Stimulated activated CD4-positive, alpha-beta T cell treated with anti-CD3 and anti-CD28 coated beads, Interleukin-4, amount 100 ng/mL, for 48 hours (primary cell): ENCODE results near the gene MED15.
"Not testable (repeated sequence)": the region's sequence is repeated elsewhere in the genome, so short reads cannot be mapped to it uniquely, and the experiment has no call there.

Source experiments
- DNase-seq, 2 donors: peaks; one replicate each; pipeline ENCODE4 v3.0.0-alpha.2; 2020; ENCODE audit warnings: low read depth in 2 of 2

The MED15 gene

DNA sequence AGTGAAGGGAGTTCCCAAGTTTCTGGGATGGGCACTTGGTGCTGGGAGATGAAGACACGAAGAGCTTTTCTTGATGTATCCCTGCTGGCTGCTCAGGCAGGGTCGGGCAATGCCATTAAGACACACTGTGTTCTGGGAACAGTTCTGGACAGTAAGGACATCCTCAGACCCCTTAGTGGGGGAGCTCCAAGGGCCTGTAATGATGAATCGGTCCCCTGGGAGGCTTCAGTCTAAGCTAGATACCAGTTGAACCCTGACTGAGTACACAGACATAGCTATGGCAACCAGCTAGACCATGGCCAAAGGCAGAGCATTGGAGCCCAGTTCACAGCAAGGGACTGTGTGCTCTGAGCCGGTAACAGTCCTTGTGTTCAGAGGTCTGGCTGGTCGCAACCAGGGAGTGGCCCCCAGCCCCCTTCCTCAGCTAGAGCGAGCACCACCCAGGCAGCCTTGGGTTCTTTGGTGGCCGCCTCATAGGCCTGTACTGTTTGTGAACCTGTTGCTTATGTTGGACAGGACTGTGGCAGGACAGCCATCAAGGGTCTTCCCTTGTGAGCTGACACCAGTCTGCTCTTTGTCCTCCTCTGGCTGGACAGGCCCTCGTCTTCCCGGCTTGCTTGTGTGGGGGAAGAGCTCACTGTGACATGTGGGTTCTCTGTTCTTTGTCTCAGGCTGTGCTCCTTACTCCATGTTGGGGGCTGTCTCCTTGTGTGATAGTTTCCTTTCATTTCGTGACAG lies 25.0 kb downstream of the MED15 start:
- DNase-seq, result no peak

DNA sequence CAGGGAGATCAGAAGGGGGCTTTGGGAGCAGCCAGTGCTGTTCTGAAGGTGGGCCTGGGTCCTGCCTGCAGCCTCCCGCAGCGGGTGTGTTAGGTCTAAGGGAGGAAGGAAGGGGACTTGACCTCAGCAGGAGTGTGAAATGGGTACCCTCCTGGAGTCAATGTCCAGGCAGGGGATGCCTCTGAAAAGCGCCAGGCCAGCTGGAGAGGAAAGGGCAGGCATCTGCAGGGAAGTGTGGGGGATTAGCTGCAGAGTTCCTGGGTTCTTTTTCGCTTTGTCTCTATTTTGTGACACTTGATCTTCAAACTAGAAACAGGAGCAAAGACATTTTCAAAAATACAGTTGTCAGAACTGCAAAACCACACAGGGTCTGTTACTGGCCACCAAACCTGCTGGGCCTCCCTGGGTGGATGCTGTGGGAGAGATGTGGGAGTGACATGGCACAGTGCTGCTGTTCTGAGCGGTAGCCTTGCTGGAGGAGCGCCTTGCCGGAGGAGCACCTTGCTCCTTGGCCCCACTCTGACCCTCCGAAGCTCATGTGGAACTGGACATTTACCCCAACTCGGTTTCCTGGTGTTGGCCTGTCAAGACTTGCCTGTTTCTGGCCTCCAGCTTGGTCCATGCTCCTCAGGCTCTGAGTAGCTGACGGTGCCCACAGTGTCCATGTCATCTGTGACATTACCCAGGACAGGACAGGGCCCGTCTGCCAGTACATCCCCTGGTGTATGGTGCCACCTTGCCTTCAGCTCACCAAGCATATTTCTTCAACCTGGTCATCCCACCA lies 25.9 kb downstream of the MED15 start:
- no peak for DNase-seq

DNA sequence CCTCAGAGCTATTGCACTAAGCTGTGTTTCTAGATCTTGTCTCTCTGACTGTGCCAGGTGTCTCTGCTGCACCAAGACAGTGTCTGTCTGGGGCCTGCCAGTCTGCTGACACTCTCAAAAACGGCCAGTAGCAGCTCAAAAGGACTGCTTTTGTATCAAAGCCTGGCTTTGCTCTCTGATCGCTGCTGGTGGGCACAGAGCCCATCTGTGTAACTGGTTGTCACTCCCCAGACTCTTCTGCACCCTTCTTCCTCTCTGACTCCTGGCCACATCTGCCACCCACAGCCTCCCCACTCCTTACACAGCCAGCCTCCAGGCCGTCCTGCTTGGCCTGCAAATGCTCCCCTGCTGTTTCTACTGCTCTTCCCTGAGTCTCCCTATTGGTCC lies 26.5 kb downstream of the MED15 start:
- no peak for DNase-seq

DNA sequence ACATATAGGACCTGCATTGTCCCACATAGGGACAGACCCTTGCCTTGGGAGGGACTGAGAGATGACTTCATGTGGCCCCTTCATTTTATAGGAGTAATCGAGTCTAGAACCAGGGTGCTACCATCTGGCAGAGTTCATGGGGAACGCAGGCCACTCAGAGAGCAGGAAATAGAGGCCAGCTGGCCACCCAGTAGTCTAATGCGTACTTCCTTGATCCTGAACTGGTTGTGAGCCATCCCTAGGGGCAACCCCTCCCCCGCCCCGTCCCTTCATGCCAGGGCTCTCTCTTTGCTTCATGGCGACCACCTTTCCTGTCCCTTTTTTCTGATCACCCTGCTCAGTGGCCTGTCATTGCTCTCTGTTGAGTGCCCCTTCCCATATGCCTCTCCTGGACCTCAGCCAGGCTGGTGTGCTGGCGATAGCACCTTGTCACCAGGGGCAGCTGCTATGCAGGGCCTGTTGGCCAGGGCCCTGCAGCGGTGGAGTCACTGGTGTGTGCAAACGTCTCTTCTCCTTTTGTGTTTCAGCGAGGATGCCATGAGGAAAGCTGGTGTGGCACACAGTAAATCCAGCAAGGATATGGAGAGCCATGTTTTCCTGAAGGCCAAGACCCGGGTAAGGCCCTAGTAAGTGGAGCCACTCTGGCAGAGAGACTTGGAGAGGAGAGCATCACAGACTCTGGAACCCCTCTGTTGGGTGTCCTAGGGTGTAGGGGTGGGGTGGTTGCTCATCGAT lies 29.3 kb downstream of the MED15 start:
- no peak for DNase-seq

DNA sequence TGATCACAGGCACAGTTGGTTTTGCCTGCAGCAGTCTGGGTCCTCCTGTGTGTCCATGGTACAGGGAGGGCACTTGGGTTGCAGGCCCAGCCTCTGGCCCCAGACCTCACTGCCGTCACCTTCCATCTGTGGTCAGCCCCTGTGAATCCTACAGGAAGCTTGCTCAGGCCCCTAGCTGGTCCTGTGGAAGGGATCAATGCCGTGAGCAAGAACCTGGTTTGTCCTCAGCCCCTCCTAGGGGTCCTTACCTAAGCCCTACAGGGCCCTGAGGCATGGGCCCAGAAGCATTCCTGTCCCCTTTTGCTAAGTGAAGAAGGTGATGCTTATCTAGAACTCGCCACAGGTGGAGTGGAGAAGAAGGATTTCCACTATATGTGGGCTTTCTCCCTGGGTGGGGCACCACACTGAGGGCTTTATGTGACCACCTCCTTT lies 29.9 kb downstream of the MED15 start:
- no peak for DNase-seq

DNA sequence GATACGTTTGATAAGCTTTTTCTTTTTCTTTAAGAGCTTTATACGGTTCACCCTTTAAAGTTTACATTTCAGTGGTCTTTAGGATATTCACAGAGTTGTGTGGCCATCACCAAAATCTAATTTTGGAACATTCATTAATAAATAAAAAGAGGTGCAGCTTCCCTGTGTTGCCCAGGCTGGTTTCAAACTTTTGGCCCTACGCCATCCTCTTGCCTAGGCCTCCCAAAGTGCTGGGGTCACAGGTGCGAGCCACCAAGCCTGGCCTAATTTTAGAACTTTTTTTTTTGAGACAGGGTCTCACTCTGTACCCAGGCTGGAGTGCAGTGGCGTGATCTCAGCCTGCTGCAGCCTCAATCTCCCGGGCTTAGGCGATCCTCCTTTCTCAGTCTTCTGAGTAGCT lies 30.6 kb downstream of the MED15 start:
- no peak for DNase-seq

DNA sequence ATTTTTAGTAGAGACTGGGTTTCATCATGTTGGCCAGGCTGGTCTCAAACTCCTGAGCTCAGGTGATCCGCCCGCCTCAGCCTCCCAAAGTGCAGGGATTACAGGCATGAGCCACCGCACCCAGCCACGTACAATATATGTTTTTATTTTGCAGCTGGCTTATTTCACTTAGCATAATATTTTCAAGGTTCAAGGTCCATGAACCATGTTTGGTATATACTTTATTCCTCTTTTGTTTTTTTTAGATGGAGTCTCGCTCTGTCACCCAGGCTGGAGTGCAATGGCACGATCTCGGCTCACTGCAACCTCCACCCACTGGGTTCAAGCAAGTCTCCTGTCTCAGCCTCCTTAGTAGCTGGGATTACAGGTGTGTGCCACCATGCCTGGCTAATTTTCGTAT lies 31.5 kb downstream of the MED15 start:
- DNase-seq, result not testable (repeated sequence)

DNA sequence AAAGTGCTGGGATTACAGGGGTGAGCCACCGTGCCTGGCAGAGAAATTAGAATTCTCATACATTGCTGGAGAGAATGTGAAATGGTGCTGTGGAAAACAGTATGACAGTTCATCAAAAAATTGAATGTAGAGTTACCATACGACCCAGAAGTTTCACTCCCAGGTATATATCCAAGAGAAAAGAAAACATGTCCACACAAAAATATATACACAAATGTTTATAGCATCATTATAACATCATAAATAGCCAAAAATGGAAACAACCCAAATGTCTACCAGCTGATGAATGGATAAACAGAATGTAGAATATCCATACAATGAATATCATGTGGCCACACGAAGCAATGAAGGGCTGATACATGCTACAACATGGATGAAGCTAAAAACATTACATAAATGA lies 34.6 kb downstream of the MED15 start:
- no peak for DNase-seq

DNA sequence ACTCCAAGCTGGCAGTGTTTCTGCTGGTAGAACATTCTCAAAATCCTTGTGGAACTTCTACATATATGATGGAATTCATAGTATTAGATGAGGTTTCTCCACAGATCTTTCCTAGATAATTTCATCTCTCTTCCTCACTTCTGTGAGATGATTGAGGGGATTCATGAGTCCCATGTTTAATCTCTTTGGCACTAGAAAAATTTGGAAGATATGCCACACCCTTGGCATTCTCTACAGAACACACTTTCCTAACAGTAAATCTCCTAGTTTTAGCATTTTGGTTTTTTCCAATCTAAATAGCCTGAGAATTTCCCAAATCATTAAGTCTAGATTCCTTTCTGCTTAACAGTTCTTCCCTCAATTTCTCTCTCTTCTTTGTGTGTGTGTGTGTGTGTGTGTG lies 35.3 kb downstream of the MED15 start:
- DNase-seq, result no peak

DNA sequence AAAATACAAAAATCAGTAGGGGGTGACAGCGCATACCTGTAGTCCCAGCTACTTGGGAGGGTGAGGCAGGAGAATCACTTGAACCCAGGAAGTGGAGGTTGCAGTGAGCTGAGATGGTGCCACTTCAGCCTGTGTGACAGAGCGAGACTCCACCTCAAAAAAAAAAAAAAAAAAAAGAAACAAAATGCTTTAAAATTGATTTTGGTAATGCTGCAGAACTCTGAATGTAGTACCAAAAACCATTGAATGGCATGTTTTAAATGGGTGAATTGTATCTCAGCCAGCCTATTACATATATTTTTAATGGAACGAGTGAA lies 37.9 kb downstream of the MED15 start:
- not testable (repeated sequence) for DNase-seq

DNA sequence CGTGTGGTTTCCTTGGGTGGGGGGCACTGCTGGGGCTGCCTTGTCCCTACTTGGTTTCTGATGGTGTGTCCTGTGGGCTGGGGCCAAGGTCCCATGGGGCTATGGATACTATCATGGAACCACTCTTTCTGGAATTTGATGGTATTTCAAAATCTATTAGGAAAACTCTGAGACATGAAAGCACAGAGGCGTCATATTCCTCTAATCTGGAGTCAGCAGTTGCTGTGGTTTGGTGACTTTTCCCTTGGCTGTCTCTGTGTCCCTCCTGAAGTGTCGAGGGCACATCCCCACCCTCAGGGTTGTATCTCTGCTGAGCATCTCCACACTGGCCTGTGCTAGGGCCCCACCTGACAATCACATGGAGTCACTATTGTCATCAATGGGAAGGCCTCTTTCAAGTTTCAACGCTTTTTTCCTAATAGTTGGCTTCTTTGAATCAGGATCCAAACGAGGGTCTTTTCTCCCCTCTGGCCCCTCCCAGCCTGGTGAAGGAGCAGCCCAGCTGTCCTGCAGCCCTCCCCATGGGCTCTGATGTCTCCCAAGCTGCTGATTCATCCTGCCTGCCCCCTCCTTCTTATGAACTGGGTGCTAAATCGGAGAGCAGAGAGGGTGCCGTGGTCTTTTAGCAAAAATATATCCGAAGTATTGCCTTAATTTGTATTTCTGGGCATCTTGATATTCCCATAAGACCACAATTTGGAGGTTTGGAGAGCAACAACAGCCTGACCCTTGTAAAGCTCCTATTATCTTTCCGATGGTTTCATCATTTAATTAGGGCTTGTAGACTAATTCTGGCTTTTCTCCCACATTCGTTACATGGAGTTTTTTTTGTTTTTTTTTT lies 38.5 kb downstream of the MED15 start:
- DNase-seq, result no peak

DNA sequence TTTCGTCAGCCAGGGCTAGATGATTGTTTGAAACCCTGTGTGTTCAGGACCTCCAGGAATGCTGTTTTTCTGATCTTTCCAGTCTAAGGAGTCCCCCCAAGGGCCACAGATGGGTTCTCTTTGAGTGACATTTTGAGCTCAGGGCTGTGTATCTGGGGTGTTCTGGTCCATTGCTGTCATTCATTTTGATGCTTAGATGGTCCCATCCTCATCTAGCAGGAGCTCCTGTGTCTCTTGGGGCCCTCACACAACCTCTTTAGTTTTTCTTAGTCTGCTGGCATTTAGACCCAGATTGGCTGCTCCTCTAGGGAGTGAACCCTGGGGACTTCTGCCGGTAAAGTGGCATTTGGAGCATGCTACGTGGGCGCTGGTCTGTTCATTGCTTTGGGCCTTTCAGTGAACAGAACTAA lies 39.1 kb downstream of the MED15 start:
- no peak for DNase-seq

DNA sequence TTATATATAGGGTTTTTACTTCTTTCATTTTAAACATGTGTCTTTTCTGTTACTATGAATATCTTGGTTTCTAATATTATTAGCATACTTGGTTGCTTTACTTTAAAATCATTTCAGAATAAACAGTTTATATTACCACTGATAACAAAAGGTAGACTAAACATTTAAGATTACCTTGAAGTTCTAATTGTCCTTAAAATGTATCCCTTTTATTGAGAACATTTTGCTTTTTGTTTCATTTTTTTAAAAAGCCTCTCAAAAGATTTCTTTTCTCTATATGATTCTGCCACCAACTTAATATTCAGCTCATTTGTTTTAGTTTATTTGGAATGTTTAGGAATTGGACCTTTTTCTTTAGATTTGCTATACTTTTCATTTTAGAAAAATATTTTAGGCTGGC lies 39.6 kb downstream of the MED15 start:
- no peak for DNase-seq

DNA sequence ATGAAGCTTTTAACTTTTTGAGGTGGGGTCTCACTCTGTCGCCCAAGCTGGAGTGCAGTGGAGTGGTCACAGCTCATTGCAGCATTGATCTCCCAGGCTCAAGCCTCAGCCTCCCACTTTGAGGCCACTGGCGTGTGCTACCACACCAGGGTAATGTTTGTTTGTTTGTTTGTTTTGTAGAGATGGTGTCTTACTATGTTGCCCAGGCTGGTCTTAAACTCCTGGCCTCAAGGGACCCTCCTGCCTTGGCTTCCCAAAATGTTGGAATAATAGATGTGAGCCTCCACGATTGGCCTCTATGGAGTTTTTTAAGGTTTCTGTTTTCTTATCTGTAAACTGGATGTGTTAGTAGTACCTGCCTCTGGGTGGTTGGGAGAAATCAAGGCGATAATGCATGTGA lies 41.4 kb downstream of the MED15 start:
- DNase-seq, result no peak

DNA sequence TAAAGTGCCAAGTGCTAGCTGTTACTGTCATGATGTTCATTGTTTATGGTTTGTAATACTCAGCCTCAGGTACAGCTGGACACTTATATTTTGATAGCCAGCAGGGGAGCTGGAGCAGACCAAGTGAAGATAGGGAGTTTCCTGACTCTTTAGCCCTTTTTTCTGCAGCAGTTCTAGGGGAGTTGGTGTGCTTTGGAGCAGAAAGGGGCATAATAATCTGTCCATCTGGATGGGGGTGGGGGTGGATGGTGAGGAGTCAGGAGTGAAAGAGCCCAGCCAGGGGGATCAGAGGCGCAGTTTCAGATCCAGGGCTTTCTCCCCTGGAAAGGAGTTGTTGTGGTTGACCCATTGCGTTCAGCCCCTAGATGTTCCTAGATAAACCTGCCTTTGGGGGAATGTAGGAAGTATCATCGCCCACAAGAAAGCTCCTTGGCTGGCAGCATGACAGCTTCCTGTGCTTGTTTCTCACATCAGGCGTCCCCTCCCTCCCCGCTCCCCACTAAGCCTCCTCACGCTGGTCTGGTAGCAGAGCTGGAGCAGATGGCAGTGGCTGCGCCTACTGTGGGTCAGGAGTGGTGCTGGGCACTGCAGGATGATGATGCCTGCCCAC lies 41.9 kb downstream of the MED15 start:
- no peak for DNase-seq

DNA sequence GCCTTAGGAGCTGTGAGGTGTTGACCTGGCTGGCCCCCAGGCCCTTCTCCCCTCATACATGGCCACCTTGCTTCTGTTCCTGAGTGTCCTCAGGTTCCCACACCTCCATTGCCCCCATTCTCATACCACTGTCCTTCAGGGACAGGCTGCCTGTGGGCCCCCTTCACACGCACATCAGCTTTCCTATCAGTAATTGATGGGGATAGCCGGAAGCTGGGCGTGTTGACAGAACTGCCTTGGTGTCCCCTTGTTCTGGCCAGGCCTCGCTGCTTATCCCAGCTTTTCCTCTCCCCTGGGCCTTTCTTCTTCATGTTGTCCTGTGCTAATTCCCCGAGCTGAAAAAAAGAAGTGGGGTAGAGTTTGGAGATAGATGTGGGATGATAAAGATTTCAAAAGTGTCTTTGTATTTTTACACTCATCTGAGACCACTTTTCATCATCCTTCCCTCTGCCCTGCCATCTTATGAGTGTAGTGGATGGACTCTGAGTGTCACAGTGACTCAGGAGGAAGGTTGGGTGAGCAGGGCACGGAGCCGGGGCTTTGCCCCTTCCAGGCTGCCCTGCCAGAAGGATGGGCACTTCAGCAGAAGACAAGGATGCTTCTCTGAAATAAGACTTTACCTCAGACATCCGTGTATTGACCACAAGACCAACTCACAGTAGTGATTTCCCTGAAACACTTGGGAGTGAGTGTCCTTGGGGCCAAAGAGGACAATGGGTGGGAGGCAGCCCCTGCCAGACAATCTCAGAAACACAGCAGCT lies 42.8 kb downstream of the MED15 start:
- DNase-seq, result no peak

DNA sequence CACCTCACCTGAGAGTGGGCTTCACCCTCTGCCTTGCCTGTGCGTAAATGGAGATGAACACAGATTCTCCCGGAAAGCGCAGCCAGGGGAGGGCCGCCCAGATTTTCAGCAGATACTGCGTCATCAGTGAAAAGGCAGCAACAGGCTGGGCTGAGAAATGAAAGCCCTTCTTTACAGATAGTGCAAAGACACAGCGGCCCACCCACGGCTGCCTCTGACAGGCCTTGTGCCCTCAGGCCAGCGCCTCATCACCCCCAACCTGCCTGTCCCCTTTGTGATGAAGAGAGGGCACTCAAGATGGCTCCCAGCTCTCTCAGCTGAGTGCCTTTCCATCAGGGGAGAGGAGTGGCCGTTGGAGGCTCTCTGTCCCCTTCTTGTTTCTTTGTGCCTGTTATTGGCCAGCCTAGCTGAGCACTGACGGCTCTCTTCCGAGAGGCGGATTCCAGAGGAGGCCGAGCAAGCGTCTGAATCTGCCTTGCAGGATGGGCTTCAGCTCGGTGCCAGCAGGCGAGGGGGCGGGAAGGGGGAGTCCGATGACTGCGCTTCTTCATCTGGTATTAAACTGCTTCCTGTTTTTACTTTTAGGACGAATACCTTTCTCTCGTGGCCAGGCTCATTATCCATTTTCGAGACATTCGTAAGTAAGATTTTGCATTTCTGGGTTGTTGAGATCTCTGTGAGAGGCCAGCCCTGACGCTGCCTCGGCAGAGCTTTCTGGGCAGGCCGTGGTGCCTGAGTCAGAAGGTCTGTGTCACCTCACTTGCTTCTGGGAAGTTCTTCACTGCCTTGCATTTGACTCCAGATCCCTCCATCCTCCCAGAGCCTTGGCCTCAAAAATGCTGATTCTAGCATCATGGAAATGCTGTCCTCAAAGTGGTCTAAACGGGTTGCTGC lies 43.7 kb downstream of the MED15 start:
- peak; percentile 47 to 60 for DNase-seq

DNA sequence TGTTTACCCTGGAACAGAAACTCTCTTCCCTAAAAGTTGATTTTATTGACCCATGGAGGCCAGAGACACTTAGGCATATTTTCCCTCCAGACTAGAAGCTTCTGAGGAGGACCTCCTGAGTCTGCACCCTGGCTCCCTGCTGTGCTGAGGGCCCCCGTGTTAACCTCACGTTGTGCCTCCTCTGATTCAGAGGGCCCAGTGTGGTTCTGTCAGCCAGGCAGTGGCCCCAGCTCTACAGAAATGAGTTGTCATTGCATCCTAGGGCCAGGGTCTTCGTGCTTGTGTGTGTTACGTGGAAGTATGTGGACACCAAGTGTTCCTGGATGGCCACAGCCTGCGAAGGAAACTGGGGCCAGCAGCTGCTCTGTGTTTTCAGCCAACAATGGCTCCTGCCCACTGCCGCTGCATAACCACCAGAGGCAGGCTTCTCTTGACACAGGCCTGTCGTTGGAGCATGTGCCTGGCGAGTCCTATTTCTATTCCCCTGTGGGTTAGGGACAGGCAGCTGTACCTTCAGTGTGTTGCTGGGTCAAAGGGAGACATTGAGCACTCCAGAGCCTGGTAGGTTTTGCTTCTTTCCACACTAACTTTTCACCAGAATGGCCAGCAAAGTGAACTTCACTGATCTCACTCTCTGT lies 44.5 kb downstream of the MED15 start:
- peak; percentile 51 to 59 for DNase-seq
